HCT116 (cell line): ENCODE results near the gene ADM2. TPM values are rescaled to one million over a fixed set of nuclear protein-coding genes. Genes with fewer than 3 reads are reported as not detected.
A peak's percentile ranks its signal among the peaks of the same experiment; 100 is the strongest.

Experiments
- ATAC-seq: fragments of 200-7000 bp; cut with Tn5 transposase; 2 replicates; pipeline ENCODE4 v1.9.1; 2020; ENCODE audit warnings: mild to moderate bottlenecking, moderate library complexity
- BruUV-seq: library from RNA; stranded (reverse); fragments of 400-500 nt; replicated peaks from 2 replicates; lab custom pipeline; 2021; lab: Mats Ljungman, UMichigan
- CTCF ChIA-PET: fragments of 300-600 bp; sonication (Branson Sonifier 250); formaldehyde crosslinking; loops from one replicate; lab custom pipeline; 2021; ENCODE audit warnings: antibody characterized with exemption; lab: Charles Lee
- POLR2A ChIA-PET: fragments of 300-600, 350-600 bp; sonication (Branson Sonifier 250); formaldehyde crosslinking; loops from one replicate; lab custom pipeline; 2021; ENCODE audit warnings: antibody characterized with exemption; lab: Charles Lee
- RAD21 ChIA-PET, 2 experiments: fragments of 300-600 bp; sonication (Branson Sonifier 250); formaldehyde crosslinking; loops; one replicate each; lab custom pipeline; 2023; ENCODE audit warnings: low total read pairs in 2 of 2; ENCODE audit not compliant: uncharacterized antibody in 2 of 2, unreplicated experiment in 2 of 2, low non-redundant PET in 1 of 2; lab: Charles Lee
- DNase-seq: peaks from one replicate; pipeline ENCODE4 v3.0.0-alpha.2; 2010; ENCODE audit warnings: low read depth, low spot score
- H2AFZ ChIP-seq: fragments of 200-600 bp; shearing (Covaris generic), sonication (generic); 2 replicates; pipeline ENCODE4 v1.6.1; 2017; ENCODE audit warnings: low read depth, mixed run types, mixed read lengths, antibody characterized with exemption, low read length; ENCODE audit not compliant: poor library complexity, severe bottlenecking
- H3K27ac ChIP-seq: 2 replicates; pipeline ENCODE4 v1.5.1; 2012; ENCODE audit warnings: low read depth, low read length
- H3K27me3 ChIP-seq: fragments of 200-600 bp; sonication (generic); 2 replicates; pipeline ENCODE4 v1.6.1; 2016; ENCODE audit warnings: mixed run types, low read length, mixed read lengths; ENCODE audit not compliant: insufficient read depth
- H3K36me3 ChIP-seq, 2 experiments: fragments of 200-500 bp in 1 of 2; fragments of 200-600 bp in 1 of 2; sonication (Bioruptor generic) in 1 of 2; sonication (generic) in 1 of 2; 2 replicates each; pipeline versions ENCODE4 v1.5.1 to v1.6.1; 2014 to 2016; ENCODE audit warnings: low read length in 2 of 2, inconsistent platforms in 1 of 2, mixed read lengths in 1 of 2, mixed run types in 1 of 2; ENCODE audit not compliant: insufficient read depth in 2 of 2, control insufficient read depth in 1 of 2
- H3K4me1 ChIP-seq, 2 experiments: fragments of 200-600 bp in 1 of 2; sonication (generic) in 1 of 2; 2 replicates each; pipeline versions ENCODE4 v1.5.1 to v1.6.1; 2012 to 2017; ENCODE audit warnings: low read length in 2 of 2, inconsistent platforms in 1 of 2, mild to moderate bottlenecking in 1 of 2, mixed read lengths in 1 of 2, mixed run types in 1 of 2, moderate library complexity in 1 of 2; ENCODE audit not compliant: insufficient read depth in 2 of 2, control insufficient read depth in 1 of 2
- H3K4me2 ChIP-seq: fragments of 200-600 bp; sonication (generic); 2 replicates; pipeline ENCODE4 v1.6.1; 2017; ENCODE audit warnings: mixed run types, low read length, mixed read lengths
- H3K4me3 ChIP-seq, 2 experiments: fragments of 200-600 bp in 1 of 2; sonication (generic) in 1 of 2; replicated peaks in 1 of 2; 2 replicates each; pipeline ENCODE4 v1.5.1; 2011 to 2016; ENCODE audit warnings: low read length in 2 of 2, control low read depth in 1 of 2, low read depth in 1 of 2, mild to moderate bottlenecking in 1 of 2, mixed read lengths in 1 of 2, mixed run types in 1 of 2
- H3K79me2 ChIP-seq: fragments of 200-600 bp; sonication (generic); 2 replicates; pipeline ENCODE4 v1.6.1; 2017; ENCODE audit warnings: mild to moderate bottlenecking, mixed run types, low read length, moderate library complexity, mixed read lengths; ENCODE audit not compliant: insufficient read depth
- H3K9ac ChIP-seq: fragments of 200-600 bp; sonication (generic); 2 replicates; pipeline ENCODE4 v1.6.1; 2016; ENCODE audit warnings: low read length, mixed read lengths
- H3K9me2 ChIP-seq: fragments of 200-600 bp; sonication (generic), shearing (Covaris generic); 2 replicates; pipeline ENCODE4 v1.6.1; 2017; ENCODE audit warnings: mixed run types, mild to moderate bottlenecking, moderate library complexity; ENCODE audit not compliant: insufficient read depth
- H3K9me3 ChIP-seq, 2 experiments: fragments of 200-500 bp in 1 of 2; fragments of 200-600 bp in 1 of 2; sonication (Bioruptor generic) in 1 of 2; sonication (generic) in 1 of 2; 2 replicates each; pipeline ENCODE4 v1.6.1; 2014 to 2017; ENCODE audit warnings: low read length in 2 of 2, mixed read lengths in 2 of 2, inconsistent platforms in 1 of 2, low read depth in 1 of 2, mild to moderate bottlenecking in 1 of 2, mixed run types in 1 of 2, moderate library complexity in 1 of 2; ENCODE audit not compliant: control insufficient read depth in 1 of 2, insufficient read depth in 1 of 2
- H4K20me1 ChIP-seq: fragments of 200-600 bp; sonication (generic), shearing (Covaris generic); 2 replicates; pipeline ENCODE4 v1.6.1; 2017; ENCODE audit warnings: mixed run types, mild to moderate bottlenecking, moderate library complexity; ENCODE audit not compliant: insufficient read depth
- FOSL1 ChIP-seq: IDR thresholded peaks from 2 replicates; pipeline ENCODE4 v1.6.1; 2012; ENCODE audit warnings: low read depth
- POLR2A ChIP-seq: IDR thresholded peaks from 2 replicates; pipeline ENCODE4 v1.7.0; 2011; ENCODE audit warnings: borderline replicate concordance; ENCODE audit not compliant: insufficient read depth, insufficient read length; ENCODE audit errors: extremely low read depth
- POLR2AphosphoS5 ChIP-seq: IDR thresholded peaks from 2 replicates; pipeline ENCODE4 v1.6.1; 2011; ENCODE audit warnings: mild to moderate bottlenecking, low read depth, low read length, moderate library complexity
- TCF7L2 ChIP-seq: IDR thresholded peaks from 2 replicates; pipeline ENCODE4 v1.7.0; 2011; ENCODE audit warnings: borderline replicate concordance, inconsistent platforms; ENCODE audit not compliant: insufficient read depth, insufficient read length; ENCODE audit errors: extremely low read depth
- YY1 ChIP-seq: IDR thresholded peaks from 2 replicates; pipeline ENCODE4 v1.6.1; 2011; ENCODE audit warnings: low read length, low read depth, moderate library complexity, mild to moderate bottlenecking; ENCODE audit not compliant: insufficient replicate concordance; ENCODE audit errors: extremely low read depth
- ZFX ChIP-seq: fragments of 450-650 bp; IDR thresholded peaks from 2 replicates; pipeline ENCODE4 v1.6.1; 2017
- intact Hi-C: fragments of 100-400 bp; cut with micrococcal nuclease; formaldehyde crosslinking; loops from 2 replicates; pipeline ENCODE4 v1.10.0; 2022
- total RNA-seq: library from RNA; stranded (reverse); gene quantifications from one replicate; pipeline ENCODE4 v1.2.1, GENCODE V29; 2021; ENCODE audit not compliant: unreplicated experiment

Gene ADM2
- total RNA-seq, 1 experiment from 2014 or later, result 12.8 TPM

- peaks cover 13% of the 10 kb centered on the region for H3K79me2 ChIP-seq
- POLR2A ChIA-PET, result interaction anchor here (1.4 kb wide), 1 partner anchor 16 kb away, joined by 7 read pairs; the partner anchor contains the start of gene KLHDC7B
- H3K27me3 ChIP-seq, result no peaks in the 10 kb centered on the region
- peaks cover 12 to 76% of the 10 kb centered on the region in 2 experiments; a peak in 3 of 4 replicates for H3K4me1 ChIP-seq
- intact Hi-C loops, result no loop called here
- H2AFZ ChIP-seq, result no peak overlapping the region
- TF ChIP-seq POLR2A (no peak), FOSL1 (no peak)
- H3K4me3 ChIP-seq, result peak overlapping the region; percentile 92 to 96
- RAD21 ChIA-PET, result no interaction called here
- H3K36me3 ChIP-seq, result no peaks in the 10 kb centered on the region
- H3K9me3 ChIP-seq, result no peaks in the 10 kb centered on the region
- DNase-seq (no peak), ATAC-seq (no peak)
- H3K9me2 ChIP-seq, result no peaks in the 10 kb centered on the region
- peak overlapping the region; percentile 100 for H3K27ac ChIP-seq
- H4K20me1 ChIP-seq, result no peaks in the 10 kb centered on the region
- CTCF ChIA-PET, result no interaction called here
- BruUV-seq, result TSS peak; percentile 55
- H3K4me2 ChIP-seq, result peak overlapping the region; percentile 93
- peak overlapping the region; percentile 91 for H3K9ac ChIP-seq
Measured at GRCh38 chr22:50529416-50529896, 48.1 kb downstream of the ADM2 start.

- no peaks in the 10 kb centered on the region for H3K27me3 ChIP-seq
- CTCF ChIA-PET, result no interaction called here
- no peaks in the 10 kb centered on the region for H3K36me3 ChIP-seq
- RAD21 ChIA-PET, result no interaction called here
- H3K79me2 ChIP-seq, result peaks cover 7% of the 10 kb centered on the region; the same call in 1 of the 2 replicates
- H3K4me2 ChIP-seq, result peak within 1 kb of the TSS; percentile 93
- intact Hi-C loops, result loop anchor here (5.0 kb wide), 1 partner anchor 92 kb away; no protein-coding TSS in a partner anchor
- POLR2A ChIA-PET, result interaction anchor here (0.6 to 1.4 kb wide), 2 partner anchors 16 to 108 kb away, joined by 3 to 7 read pairs; partner anchors contain the start of gene KLHDC7B
- H3K27ac ChIP-seq, result peak within 1 kb of the TSS; percentile 100
- no TSS peak for BruUV-seq
- TF ChIP-seq TCF7L2 (peak; percentile 20), YY1 (no peak), ZFX (peak; percentile 61; the same call in 1 of the 2 replicates), POLR2AphosphoS5 (peak; percentile 46), POLR2A (peak; percentile 31)
- ATAC-seq (peak; percentile 47), DNase-seq (peak; percentile 73)
- H3K4me3 ChIP-seq, result peak within 1 kb of the TSS; percentile 92 to 96
- H2AFZ ChIP-seq, result no peak within 1 kb of the TSS
- peaks cover 11 to 71% of the 10 kb centered on the region in 2 experiments; a peak in 3 of 4 replicates for H3K4me1 ChIP-seq
- peak within 1 kb of the TSS; percentile 91 for H3K9ac ChIP-seq
- H4K20me1 ChIP-seq, result no peaks in the 10 kb centered on the region
- H3K9me2 ChIP-seq, result no peaks in the 10 kb centered on the region
- no peaks in the 10 kb centered on the region for H3K9me3 ChIP-seq
Measured at GRCh38 chr22:50529897-50530579, 48.7 kb downstream of the ADM2 start, which contains the start of gene TYMP. Gene TYMP, minus strand, starts transcription at chr22:50530012. Its CDS starts 303 bp downstream, at chr22:50529709.
